Camera-type eye (tissue), 1 donor: ENCODE data around the gene DNM2. TPM values are rescaled to one million over a fixed set of nuclear protein-coding genes. Genes with fewer than 3 reads are reported as not detected.

ENCODE experiments used
- total RNA-seq: library from RNA; depleted of rRNA; stranded (reverse); fragments of >200 nt; gene quantifications from one replicate; pipeline ENCODE4 v1.2.3, GENCODE V29; 2014

The DNM2 gene
- total RNA-seq = 109 TPM

DNA sequence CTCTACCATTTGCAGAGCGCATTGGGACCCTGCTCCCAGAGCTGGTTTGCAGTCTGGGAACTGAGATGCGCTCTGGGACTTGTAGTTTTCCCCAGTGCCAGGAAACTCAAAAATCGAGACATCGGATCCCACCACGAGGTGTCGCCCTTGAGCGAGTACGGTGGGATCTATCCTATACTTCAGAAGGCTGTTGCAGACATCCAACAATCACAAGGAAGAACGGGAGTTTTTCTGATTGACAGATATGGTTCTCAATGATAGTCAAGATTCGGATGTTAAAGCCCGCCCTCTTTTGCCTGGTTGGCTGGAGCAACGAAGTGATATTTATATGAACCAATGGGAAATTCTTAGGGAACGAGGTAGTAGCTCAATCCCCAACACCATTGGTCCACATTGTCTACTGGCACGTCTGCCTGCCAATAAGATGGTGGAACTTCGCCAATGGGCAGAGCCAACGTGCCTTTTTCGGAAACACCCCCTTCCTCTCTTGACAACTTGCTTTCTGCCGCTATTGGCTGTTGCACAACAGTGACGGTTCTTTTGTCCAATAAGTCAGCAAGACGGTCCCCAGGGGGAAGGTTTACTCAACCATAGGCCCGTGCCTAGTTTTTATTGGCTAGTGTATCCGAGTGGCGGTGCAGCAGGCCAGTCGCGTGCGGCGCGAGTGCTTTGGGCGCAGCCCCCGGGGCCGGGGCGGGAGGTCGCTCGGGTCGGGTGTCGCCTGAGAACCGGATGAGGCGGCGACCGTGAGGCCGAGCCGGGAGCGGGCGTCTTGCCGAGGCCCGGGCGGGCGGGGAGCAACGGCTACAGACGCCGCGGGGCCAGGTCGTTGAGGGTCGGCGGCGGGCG, at the start of gene DNM2:
Gene DNM2 (plus strand): TSS at position 724 of the 849 bp plus-strand sequence. CDS start 164 bp downstream, outside the sequence.

DNA sequence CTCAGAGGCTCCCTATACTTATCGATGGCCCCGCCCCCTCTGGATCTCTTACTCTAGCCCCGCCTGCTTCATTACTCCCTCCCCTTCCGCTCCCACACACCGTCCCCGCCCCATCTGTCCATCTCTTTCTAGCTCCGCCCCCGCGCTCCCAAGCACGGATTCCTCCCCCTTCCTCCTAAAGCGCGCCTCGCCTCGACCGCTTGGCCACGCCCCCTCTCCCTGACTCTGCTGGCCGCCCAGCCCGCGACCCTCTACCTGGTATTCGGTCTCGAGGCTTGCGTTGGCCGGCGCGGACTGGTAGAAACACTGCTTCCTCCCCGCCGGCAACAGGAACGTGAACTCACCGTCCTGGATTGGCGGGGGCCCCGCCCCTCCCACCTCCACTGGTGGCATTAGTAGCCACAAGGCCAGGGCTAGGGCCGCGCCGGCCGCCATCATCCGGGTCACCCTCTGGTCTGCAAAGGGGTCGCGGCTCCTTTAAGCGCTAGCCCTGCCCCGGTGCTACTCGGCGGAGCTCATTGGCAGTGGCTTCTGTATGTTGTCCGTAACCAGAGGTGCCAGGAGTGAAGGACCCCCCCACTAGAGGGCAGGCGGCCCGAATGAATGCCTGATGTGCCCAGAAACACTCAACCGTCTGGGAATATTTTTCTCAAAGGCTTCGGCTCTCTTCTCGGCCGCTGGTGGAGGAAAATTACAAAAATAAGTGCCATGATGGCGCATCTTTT, 118.0 kb downstream of the DNM2 start, which contains the start of gene TMED1:
Gene TMED1 (minus strand): TSS at position 459 of the 725 bp plus-strand sequence. CDS start 21 bp downstream, at position 438.

DNA sequence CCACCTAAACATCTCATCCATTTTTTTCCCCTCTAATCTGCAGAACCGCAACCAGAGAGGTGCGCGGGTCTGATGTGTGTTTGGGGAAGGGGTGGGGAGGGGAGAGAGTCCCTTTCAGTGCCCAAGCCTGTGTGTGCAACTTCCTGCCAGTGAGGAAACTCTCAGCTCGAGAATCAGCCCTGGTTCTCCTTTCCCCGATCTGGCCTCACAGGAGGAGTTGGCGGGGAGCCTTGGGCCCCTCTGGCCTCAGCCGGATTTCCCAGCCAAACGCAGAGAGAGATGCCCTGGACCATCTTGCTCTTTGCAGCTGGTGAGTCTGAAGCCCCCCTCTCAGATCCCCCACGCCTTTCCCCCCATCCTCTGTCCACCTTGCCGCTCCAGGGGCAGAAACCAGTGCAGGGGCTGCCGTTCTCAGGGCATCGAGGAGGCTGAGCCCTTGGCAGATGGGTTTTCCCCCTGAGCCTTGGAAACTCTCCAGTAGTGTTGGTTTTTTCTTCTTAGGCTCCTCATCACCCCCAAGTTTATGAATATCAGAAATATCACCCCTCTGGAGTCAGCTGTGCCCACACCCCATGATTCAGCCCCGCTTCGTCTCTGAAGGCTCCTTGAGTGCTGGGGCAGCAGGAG, 130.5 kb downstream of the DNM2 start, which contains the start of gene C19orf38:
Gene C19orf38 (plus strand): TSS at position 186 of the 627 bp plus-strand sequence. CDS start 94 bp downstream, at position 280.

DNA sequence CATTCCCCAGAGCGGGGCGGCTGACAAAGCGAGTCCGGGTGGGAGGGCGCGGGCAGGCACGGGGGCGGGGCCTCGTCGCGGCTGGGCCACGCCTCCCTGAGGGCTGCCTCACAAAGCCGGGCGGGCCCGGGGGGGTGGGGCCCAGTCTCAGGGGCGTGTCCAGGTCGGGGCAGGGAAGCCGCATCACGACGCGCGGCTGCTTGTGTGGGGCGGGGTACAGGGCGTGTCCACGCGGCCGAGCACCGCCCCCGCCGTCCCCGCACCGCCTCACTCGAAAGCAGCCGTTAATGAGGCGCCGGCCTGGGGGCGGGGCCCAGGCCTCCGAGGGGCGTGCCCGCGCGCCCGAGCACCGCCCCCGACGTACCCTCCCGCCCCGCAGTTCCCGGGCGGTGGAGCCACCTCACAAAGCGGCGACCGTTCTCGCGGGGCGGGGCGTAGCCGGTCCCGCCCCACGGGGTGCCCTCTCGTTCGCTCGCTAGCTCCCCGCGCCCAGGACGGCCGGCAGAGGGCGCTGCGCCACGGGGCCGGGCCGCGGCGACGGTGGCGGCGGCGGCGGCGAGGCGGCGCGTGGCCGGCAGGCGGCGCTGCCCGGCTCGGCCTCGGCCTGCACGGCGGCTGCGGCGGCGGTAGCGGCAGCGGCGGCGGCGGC, 153.2 kb downstream of the DNM2 start, which contains the start of gene CARM1:
Gene CARM1 (plus strand): TSS at position 599 of the 649 bp plus-strand sequence. CDS start 150 bp downstream, outside the sequence.

Other genes with a start within 250 kb of the DNM2 start
- 56.5 TPM for gene KEAP1, start 214.7 kb upstream of the DNM2 start, total RNA-seq
- gene S1PR5, start 200.6 kb upstream of the DNM2 start, total RNA-seq = 1.4 TPM
- gene ATG4D, start 174.2 kb upstream of the DNM2 start, total RNA-seq = 19.4 TPM
- gene KRI1, start 152.1 kb upstream of the DNM2 start, total RNA-seq = 17.2 TPM
- gene CDKN2D, start 149.1 kb upstream of the DNM2 start, total RNA-seq = 17.7 TPM
- gene AP1M2, start 130.8 kb upstream of the DNM2 start, total RNA-seq = 3.5 TPM
- 77.6 TPM for gene SLC44A2, start 92.5 kb upstream of the DNM2 start, total RNA-seq
- gene ILF3, start 63.7 kb upstream of the DNM2 start, total RNA-seq = 262 TPM
- 42.2 TPM for gene QTRT1, start 16.6 kb upstream of the DNM2 start, total RNA-seq
- gene TMED1, start 118.1 kb downstream of the DNM2 start, total RNA-seq = 34.1 TPM
- gene C19orf38, start 130.3 kb downstream of the DNM2 start, total RNA-seq = 5.6 TPM
- 27.1 TPM for gene CARM1, start 153.5 kb downstream of the DNM2 start, total RNA-seq
- gene YIPF2, start 210.6 kb downstream of the DNM2 start, total RNA-seq = 53.3 TPM
- gene TIMM29, start 210.7 kb downstream of the DNM2 start, total RNA-seq = 44.3 TPM
- 160 TPM for gene SMARCA4, start 243.0 kb downstream of the DNM2 start, total RNA-seq